Skeletal muscle satellite cell (primary cell): ENCODE measurements around the gene NXT1. TPM values are rescaled to one million over a fixed set of nuclear protein-coding genes. Genes with fewer than 3 reads are reported as not detected.
"Not testable (repeated sequence)": the region's sequence is repeated elsewhere in the genome, so short reads cannot be mapped to it uniquely, and the experiment has no call there.

Experiments used
- H3K27me3 ChIP-seq: 2 replicates; pipeline ENCODE4 v1.7.0; 2013; ENCODE audit warnings: low read length; ENCODE audit not compliant: control insufficient read depth, insufficient read depth
- H3K36me3 ChIP-seq: 2 replicates; pipeline ENCODE4 v1.7.0; 2013; ENCODE audit warnings: mild to moderate bottlenecking, control low read depth, low read length; ENCODE audit not compliant: insufficient read depth
- H3K4me1 ChIP-seq: 2 replicates; pipeline ENCODE4 v1.7.0; 2013; ENCODE audit warnings: low read length; ENCODE audit not compliant: control insufficient read depth, insufficient read depth
- H3K4me2 ChIP-seq: 2 replicates; pipeline ENCODE4 v1.7.0; 2013; ENCODE audit warnings: mild to moderate bottlenecking, low read length
- H3K4me3 ChIP-seq: 2 replicates; pipeline ENCODE4 v1.7.0; 2013; ENCODE audit warnings: low read length
- H3K9ac ChIP-seq: 2 replicates; pipeline ENCODE4 v1.7.0; 2013; ENCODE audit warnings: mild to moderate bottlenecking, low read depth, low read length, moderate library complexity
- H3K9me3 ChIP-seq: replicated peaks from 2 replicates; pipeline ENCODE4 v1.7.0; 2013; ENCODE audit warnings: mild to moderate bottlenecking, control low read depth, low read length
- total RNA-seq: library from RNA; depleted of rRNA; stranded (reverse); fragments of >200 nt; gene quantifications from 2 replicates; pipeline ENCODE4 v1.2.3, GENCODE V29; 2012; rRNA removed

NXT1 gene
- total RNA-seq: 27.1 and 36.3 TPM in 2 replicates

GRCh38 chr20:23350196-23350903, at the start of gene NXT1:
Gene NXT1, plus strand, starts transcription at chr20:23350791. Its CDS starts 3,251 bp downstream, at chr20:23354042.
- Histone ChIP-seq H3K9me3 (no peaks in the 10 kb centered on the region), H3K36me3 (peaks cover 11% of the 10 kb centered on the region), H3K4me2 (peak within 1 kb of the TSS; percentile 91), H3K4me3 (peak within 1 kb of the TSS; percentile 85), H3K27me3 (no peaks in the 10 kb centered on the region), H3K9ac (peak within 1 kb of the TSS; percentile 92), H3K4me1 (peaks cover 17% of the 10 kb centered on the region)

- Histone ChIP-seq H3K4me3 (no peak overlapping the region), H3K9ac (no peak overlapping the region), H3K9me3 (no peaks in the 10 kb centered on the region), H3K27me3 (peaks cover 27% of the 10 kb centered on the region), H3K4me1 (no peaks in the 10 kb centered on the region), H3K4me2 (no peak overlapping the region), H3K36me3 (no peaks in the 10 kb centered on the region)
These were observed 49.0 kb upstream of the NXT1 start for GRCh38 chr20:23301436-23302050.

GRCh38 chr20:23302386-23302785, 48.2 kb upstream of the NXT1 start:
- Histone ChIP-seq H3K9me3 (no peaks in the 10 kb centered on the region), H3K36me3 (no peaks in the 10 kb centered on the region), H3K27me3 (peaks cover 19% of the 10 kb centered on the region), H3K4me2 (no peak overlapping the region), H3K9ac (no peak overlapping the region), H3K4me3 (no peak overlapping the region), H3K4me1 (no peaks in the 10 kb centered on the region)

GRCh38 chr20:23302801-23303200, 47.8 kb upstream of the NXT1 start:
- Histone ChIP-seq H3K4me3 (no peak overlapping the region), H3K4me1 (no peaks in the 10 kb centered on the region), H3K9ac (no peak overlapping the region), H3K36me3 (no peaks in the 10 kb centered on the region), H3K4me2 (no peak overlapping the region), H3K9me3 (no peaks in the 10 kb centered on the region), H3K27me3 (peaks cover 14% of the 10 kb centered on the region)

GRCh38 chr20:23303325-23304102, 47.1 kb upstream of the NXT1 start:
- Histone ChIP-seq H3K27me3 (peaks cover 7% of the 10 kb centered on the region), H3K4me3 (no peak overlapping the region), H3K36me3 (no peaks in the 10 kb centered on the region), H3K4me1 (no peaks in the 10 kb centered on the region), H3K4me2 (no peak overlapping the region), H3K9me3 (no peaks in the 10 kb centered on the region), H3K9ac (no peak overlapping the region)

GRCh38 chr20:23304616-23305015, 46.0 kb upstream of the NXT1 start:
- no peak overlapping the region for H3K9ac ChIP-seq
- H3K36me3 ChIP-seq: no peaks in the 10 kb centered on the region
- peaks cover 7% of the 10 kb centered on the region for H3K27me3 ChIP-seq
- no peaks in the 10 kb centered on the region for H3K9me3 ChIP-seq
- no peak overlapping the region for H3K4me2 ChIP-seq
- H3K4me1 ChIP-seq: no peaks in the 10 kb centered on the region
- H3K4me3 ChIP-seq: no peak overlapping the region

- H3K4me3 ChIP-seq: no peak overlapping the region
- no peaks in the 10 kb centered on the region for H3K4me1 ChIP-seq
- no peaks in the 10 kb centered on the region for H3K36me3 ChIP-seq
- H3K4me2 ChIP-seq: no peak overlapping the region
- H3K9ac ChIP-seq: no peak overlapping the region
- no peaks in the 10 kb centered on the region for H3K9me3 ChIP-seq
- H3K27me3 ChIP-seq: peaks cover 9% of the 10 kb centered on the region
These were observed 45.5 kb upstream of the NXT1 start for GRCh38 chr20:23305098-23305497.

GRCh38 chr20:23307393-23307792, 43.2 kb upstream of the NXT1 start:
- peaks cover 13% of the 10 kb centered on the region for H3K27me3 ChIP-seq
- H3K4me1 ChIP-seq, H3K4me3 ChIP-seq, H3K9me3 ChIP-seq, H3K4me2 ChIP-seq, H3K9ac ChIP-seq, H3K36me3 ChIP-seq: not testable (repeated sequence)

GRCh38 chr20:23308024-23308423, 42.6 kb upstream of the NXT1 start:
- Histone ChIP-seq H3K4me2 (no peak overlapping the region), H3K4me1 (no peaks in the 10 kb centered on the region), H3K4me3 (no peak overlapping the region), H3K36me3 (no peaks in the 10 kb centered on the region), H3K9ac (no peak overlapping the region), H3K27me3 (peaks cover 13% of the 10 kb centered on the region), H3K9me3 (no peaks in the 10 kb centered on the region)

- H3K36me3 ChIP-seq: no peaks in the 10 kb centered on the region
- no peak overlapping the region for H3K9ac ChIP-seq
- peaks cover 13% of the 10 kb centered on the region for H3K27me3 ChIP-seq
These were observed 41.7 kb upstream of the NXT1 start for GRCh38 chr20:23308908-23309307.

GRCh38 chr20:23309781-23310180, 40.8 kb upstream of the NXT1 start:
- H3K9ac ChIP-seq: no peak overlapping the region

More at GRCh38 chr20:23308908-23309307, 41.7 kb upstream of the NXT1 start:
- no peak overlapping the region for H3K4me2 ChIP-seq
- H3K9me3 ChIP-seq: no peaks in the 10 kb centered on the region
- H3K4me1 ChIP-seq: no peaks in the 10 kb centered on the region
- H3K4me3 ChIP-seq: no peak overlapping the region

More at GRCh38 chr20:23309781-23310180, 40.8 kb upstream of the NXT1 start:
- peaks cover 15% of the 10 kb centered on the region for H3K27me3 ChIP-seq
- H3K4me2 ChIP-seq: no peak overlapping the region
- no peak overlapping the region for H3K4me3 ChIP-seq
- H3K36me3 ChIP-seq: no peaks in the 10 kb centered on the region
- no peaks in the 10 kb centered on the region for H3K9me3 ChIP-seq
- no peaks in the 10 kb centered on the region for H3K4me1 ChIP-seq
